ENCODE data around the gene SLC5A6.

Gene SLC5A6

DNA sequence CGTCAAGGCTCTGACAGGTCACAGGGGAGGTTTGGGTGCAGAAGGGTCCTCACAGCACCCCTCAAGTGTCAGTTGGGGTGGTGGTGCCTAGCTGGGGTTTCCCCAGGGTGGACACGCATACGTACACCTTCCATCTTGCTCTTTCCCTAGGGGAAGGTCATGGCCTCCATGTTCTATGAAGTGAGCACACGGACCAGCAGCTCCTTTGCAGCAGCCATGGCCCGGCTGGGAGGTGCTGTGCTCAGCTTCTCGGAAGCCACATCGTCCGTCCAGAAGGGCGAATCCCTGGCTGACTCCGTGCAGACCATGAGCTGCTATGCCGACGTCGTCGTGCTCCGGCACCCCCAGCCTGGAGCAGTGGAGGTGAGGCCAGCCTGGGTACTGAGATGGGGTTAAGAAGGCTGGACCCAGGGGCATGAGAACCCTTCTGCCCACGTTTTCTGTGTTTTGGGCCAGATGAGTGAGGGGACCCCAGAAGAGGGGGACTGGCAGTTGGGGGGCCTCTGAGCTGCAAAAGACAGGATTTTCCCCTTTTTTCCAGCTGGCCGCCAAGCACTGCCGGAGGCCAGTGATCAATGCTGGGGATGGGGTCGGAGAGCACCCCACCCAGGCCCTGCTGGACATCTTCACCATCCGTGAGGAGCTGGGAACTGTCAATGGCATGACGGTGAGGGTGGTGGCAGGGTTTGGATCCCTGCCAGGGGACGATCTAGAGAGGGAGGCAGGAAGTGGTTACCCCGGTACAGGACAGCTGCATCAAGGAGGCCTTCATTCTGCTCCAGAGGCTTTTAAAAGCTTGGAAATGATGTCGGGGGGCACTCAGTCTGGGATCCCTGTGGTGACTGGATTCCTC, 29.9 kb upstream of the SLC5A6 start:
- POLR2A ChIA-PET: no interaction called here
- H3K36me3 ChIP-seq (ENCODE audit: control insufficient read depth in 2 of 2, insufficient read depth in 1 of 2, low read length in 2 of 2): peaks cover 7 to 81% of the 10 kb centered on the region in 2 experiments; a peak in 2 of 3 replicates

DNA sequence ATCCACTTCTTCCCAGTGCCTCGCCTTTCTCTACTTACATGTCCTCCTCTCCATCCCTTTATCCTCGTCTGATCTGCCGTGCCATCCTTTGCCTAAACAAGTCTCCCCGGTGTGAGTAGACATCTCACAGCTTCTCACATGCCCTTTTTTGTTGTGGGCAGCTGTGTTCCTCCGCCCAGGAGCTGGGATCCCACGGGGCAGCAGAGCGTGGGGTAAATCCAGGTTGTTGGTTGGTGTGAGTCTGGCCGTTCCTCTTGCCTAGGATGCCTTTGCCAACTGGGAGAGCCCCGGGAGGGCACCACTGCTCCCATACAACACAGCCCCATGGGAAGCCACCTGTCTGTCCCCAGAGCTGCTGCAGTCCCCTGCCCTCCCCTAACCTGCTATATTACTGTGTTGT, 28.3 kb upstream of the SLC5A6 start:
- H3K36me3 ChIP-seq (ENCODE audit: control insufficient read depth in 2 of 2, insufficient read depth in 1 of 2, low read length in 2 of 2): peaks cover 10 to 97% of the 10 kb centered on the region in 2 experiments; a peak in 2 of 3 replicates
- no peaks in the 10 kb centered on the region for H3K4me1 ChIP-seq (ENCODE audit: control insufficient read depth, insufficient read depth, low read length)
- ChIA-PET CTCF (interaction anchor here (0.5 to 0.7 kb wide), 3 partner anchors 15 to 1327 kb away, joined by 3 to 4 read pairs (median 4); no protein-coding TSS in a partner anchor), POLR2A (interaction anchor here (0.9 kb wide), 1 partner anchor 14 kb away, joined by 3 read pairs; no protein-coding TSS in a partner anchor)
- TF ChIP-seq ZNF214 (tag by site-specific recombination; IDR thresholded peaks at IDR 0.05; ENCODE audit: borderline replicate concordance): no peak
- no peak overlapping the region for H3K27ac ChIP-seq (ENCODE audit: extremely low read depth, low read depth, low read length)
- H3K9me3 ChIP-seq (ENCODE audit: control insufficient read depth, insufficient read depth, low read depth, low read length): no peaks in the 10 kb centered on the region
- no peak overlapping the region for H3K4me3 ChIP-seq (ENCODE audit: low read depth, low read length)

More for the DNA sequence above, 29.9 kb upstream of the SLC5A6 start:
- Histone ChIP-seq H3K4me3 (ENCODE audit: low read depth, low read length) (no peak overlapping the region), H3K9me3 (ENCODE audit: control insufficient read depth, insufficient read depth, low read depth, low read length) (no peaks in the 10 kb centered on the region), H3K4me1 (ENCODE audit: control insufficient read depth, insufficient read depth, low read length) (no peaks in the 10 kb centered on the region), H3K27ac (ENCODE audit: extremely low read depth, low read depth, low read length) (no peak overlapping the region)
- CTCF ChIA-PET: interaction anchor here (0.8 kb wide), 1 partner anchor 61 kb away, joined by 3 read pairs; no protein-coding TSS in a partner anchor
- TF ChIP-seq ZNF140 (tag by site-specific recombination; IDR thresholded peaks at IDR 0.05): no peak
- TF ChIP-seq GFI1B (tag by site-specific recombination; IDR thresholded peaks at IDR 0.05): no peak
- no peak for TF ChIP-seq ZNF658 (tag by site-specific recombination; IDR thresholded peaks at IDR 0.05)
- TF ChIP-seq ZNF202 (tag by site-specific recombination; IDR thresholded peaks at IDR 0.05; ENCODE audit: borderline replicate concordance): no peak
- TF ChIP-seq ZSCAN16 (tag by site-specific recombination; IDR thresholded peaks at IDR 0.05): no peak
- no peak for TF ChIP-seq ZNF175 (tag by site-specific recombination; IDR thresholded peaks at IDR 0.05)
- no peak for TF ChIP-seq ZNF239 (tag by site-specific recombination; IDR thresholded peaks at IDR 0.05)
- TF ChIP-seq, protein P1, sequence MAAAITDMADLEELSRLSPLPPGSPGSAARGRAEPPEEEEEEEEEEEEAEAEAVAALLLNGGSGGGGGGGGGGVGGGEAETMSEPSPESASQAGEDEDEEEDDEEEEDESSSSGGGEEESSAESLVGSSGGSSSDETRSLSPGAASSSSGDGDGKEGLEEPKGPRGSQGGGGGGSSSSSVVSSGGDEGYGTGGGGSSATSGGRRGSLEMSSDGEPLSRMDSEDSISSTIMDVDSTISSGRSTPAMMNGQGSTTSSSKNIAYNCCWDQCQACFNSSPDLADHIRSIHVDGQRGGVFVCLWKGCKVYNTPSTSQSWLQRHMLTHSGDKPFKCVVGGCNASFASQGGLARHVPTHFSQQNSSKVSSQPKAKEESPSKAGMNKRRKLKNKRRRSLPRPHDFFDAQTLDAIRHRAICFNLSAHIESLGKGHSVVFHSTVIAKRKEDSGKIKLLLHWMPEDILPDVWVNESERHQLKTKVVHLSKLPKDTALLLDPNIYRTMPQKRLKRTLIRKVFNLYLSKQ (tag by site-specific recombination; IDR thresholded peaks at IDR 0.05; ENCODE audit: borderline replicate concordance): no peak
- TF ChIP-seq ZNF311 (tag by site-specific recombination; IDR thresholded peaks at IDR 0.05; ENCODE audit: borderline replicate concordance): no peak
- TF ChIP-seq, protein P2, sequence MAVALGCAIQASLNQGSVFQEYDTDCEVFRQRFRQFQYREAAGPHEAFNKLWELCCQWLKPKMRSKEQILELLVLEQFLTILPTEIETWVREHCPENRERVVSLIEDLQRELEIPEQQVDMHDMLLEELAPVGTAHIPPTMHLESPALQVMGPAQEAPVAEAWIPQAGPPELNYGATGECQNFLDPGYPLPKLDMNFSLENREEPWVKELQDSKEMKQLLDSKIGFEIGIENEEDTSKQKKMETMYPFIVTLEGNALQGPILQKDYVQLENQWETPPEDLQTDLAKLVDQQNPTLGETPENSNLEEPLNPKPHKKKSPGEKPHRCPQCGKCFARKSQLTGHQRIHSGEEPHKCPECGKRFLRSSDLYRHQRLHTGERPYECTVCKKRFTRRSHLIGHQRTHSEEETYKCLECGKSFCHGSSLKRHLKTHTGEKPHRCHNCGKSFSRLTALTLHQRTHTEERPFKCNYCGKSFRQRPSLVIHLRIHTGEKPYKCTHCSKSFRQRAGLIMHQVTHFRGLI (tag by site-specific recombination; IDR thresholded peaks at IDR 0.05): no peak
- TF ChIP-seq ZNF221 (tag by site-specific recombination; IDR thresholded peaks at IDR 0.05; ENCODE audit: borderline replicate concordance): no peak
- TF ChIP-seq, protein P3, sequence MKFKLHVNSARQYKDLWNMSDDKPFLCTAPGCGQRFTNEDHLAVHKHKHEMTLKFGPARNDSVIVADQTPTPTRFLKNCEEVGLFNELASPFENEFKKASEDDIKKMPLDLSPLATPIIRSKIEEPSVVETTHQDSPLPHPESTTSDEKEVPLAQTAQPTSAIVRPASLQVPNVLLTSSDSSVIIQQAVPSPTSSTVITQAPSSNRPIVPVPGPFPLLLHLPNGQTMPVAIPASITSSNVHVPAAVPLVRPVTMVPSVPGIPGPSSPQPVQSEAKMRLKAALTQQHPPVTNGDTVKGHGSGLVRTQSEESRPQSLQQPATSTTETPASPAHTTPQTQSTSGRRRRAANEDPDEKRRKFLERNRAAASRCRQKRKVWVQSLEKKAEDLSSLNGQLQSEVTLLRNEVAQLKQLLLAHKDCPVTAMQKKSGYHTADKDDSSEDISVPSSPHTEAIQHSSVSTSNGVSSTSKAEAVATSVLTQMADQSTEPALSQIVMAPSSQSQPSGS (tag by site-specific recombination; IDR thresholded peaks at IDR 0.05; ENCODE audit: low read depth): no peak
- no peak for TF ChIP-seq ZNF654 (tag by site-specific recombination; IDR thresholded peaks at IDR 0.05; ENCODE audit: low read depth)
- TF ChIP-seq ZNF677 (tag by site-specific recombination; IDR thresholded peaks at IDR 0.05): no peak
- no peak for TF ChIP-seq ZFP41 (tag by site-specific recombination; IDR thresholded peaks at IDR 0.05; ENCODE audit: borderline replicate concordance)
- TF ChIP-seq, protein P4, sequence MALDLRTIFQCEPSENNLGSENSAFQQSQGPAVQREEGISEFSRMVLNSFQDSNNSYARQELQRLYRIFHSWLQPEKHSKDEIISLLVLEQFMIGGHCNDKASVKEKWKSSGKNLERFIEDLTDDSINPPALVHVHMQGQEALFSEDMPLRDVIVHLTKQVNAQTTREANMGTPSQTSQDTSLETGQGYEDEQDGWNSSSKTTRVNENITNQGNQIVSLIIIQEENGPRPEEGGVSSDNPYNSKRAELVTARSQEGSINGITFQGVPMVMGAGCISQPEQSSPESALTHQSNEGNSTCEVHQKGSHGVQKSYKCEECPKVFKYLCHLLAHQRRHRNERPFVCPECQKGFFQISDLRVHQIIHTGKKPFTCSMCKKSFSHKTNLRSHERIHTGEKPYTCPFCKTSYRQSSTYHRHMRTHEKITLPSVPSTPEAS (tag by site-specific recombination; IDR thresholded peaks at IDR 0.05): no peak
- no peak for TF ChIP-seq ZNF16 (tag by site-specific recombination; IDR thresholded peaks at IDR 0.05; ENCODE audit: low read depth)
- TF ChIP-seq TCF7L2 (IDR thresholded peaks at IDR 0.05; ENCODE audit: borderline replicate concordance, low read depth, low read length): no peak
- no peak for TF ChIP-seq REPIN1 (tag by site-specific recombination; IDR thresholded peaks at IDR 0.05; ENCODE audit: low read depth)
